A549 (cell line): ENCODE measurements around the gene WDR33.

ENCODE experiments used
- CTCF ChIP-seq: fragments of >200 bp; sonication (Bioruptor Twin); formaldehyde crosslinking; IDR thresholded peaks from 3 replicates; pipeline ENCODE4 v1.5.1; 2016
- POLR2A ChIP-seq: IDR thresholded peaks from 2 replicates; pipeline ENCODE4 v1.6.1; 2012; ENCODE audit warnings: mild to moderate bottlenecking, low read length
- ZC3H11A ChIP-seq: fragments of 450-650 bp; IDR thresholded peaks from 2 replicates; pipeline ENCODE4 v1.6.1; 2014; ENCODE audit warnings: antibody characterized with exemption, mild to moderate bottlenecking

GRCh38 chr2:127784965-127785518 lies 25.9 kb downstream of the WDR33 start:
- TF ChIP-seq CTCF (no peak), ZC3H11A (no peak), POLR2A (no peak)
